Activated naive CD8-positive, alpha-beta T cell (primary cell): ENCODE results near the gene CHIA.

Experiments
- H3K27ac Mint-ChIP-seq: one replicate; pipeline ENCODE4 v1.8.0; 2021; ENCODE audit warnings: mixed read lengths
- H3K27me3 Mint-ChIP-seq: one replicate; pipeline ENCODE4 v1.8.0; 2021; ENCODE audit warnings: mixed read lengths
- H3K36me3 Mint-ChIP-seq: one replicate; pipeline ENCODE4 v1.8.0; 2021; ENCODE audit warnings: mixed read lengths
- H3K4me1 Mint-ChIP-seq: one replicate; pipeline ENCODE4 v1.8.0; 2021; ENCODE audit warnings: low read depth, mixed read lengths
- H3K4me3 Mint-ChIP-seq: one replicate; pipeline ENCODE4 v1.8.0; 2021; ENCODE audit warnings: mild to moderate bottlenecking, mixed read lengths
- H3K9me3 Mint-ChIP-seq: one replicate; pipeline ENCODE4 v1.8.0; 2021; ENCODE audit warnings: low read depth, mixed read lengths

CHIA gene

GRCh38 chr1:111274653-111275052 is 16.0 kb upstream of the CHIA start:
- H3K27ac Mint-ChIP-seq, result no peak overlapping the region
- H3K4me1 Mint-ChIP-seq, result peaks cover 34% of the 10 kb centered on the region
- peaks cover 7% of the 10 kb centered on the region for H3K36me3 Mint-ChIP-seq
- peaks cover 13% of the 10 kb centered on the region for H3K27me3 Mint-ChIP-seq
- H3K9me3 Mint-ChIP-seq, result no peaks in the 10 kb centered on the region
- no peak overlapping the region for H3K4me3 Mint-ChIP-seq

GRCh38 chr1:111275079-111275478 is 15.6 kb upstream of the CHIA start:
- Mint-ChIP-seq H3K4me3 (no peak overlapping the region), H3K27me3 (peaks cover 10% of the 10 kb centered on the region), H3K36me3 (peaks cover 7% of the 10 kb centered on the region), H3K4me1 (peaks cover 34% of the 10 kb centered on the region), H3K9me3 (no peaks in the 10 kb centered on the region), H3K27ac (no peak overlapping the region)

- peaks cover 28% of the 10 kb centered on the region for H3K4me1 Mint-ChIP-seq
- peaks cover 8% of the 10 kb centered on the region for H3K27me3 Mint-ChIP-seq
- H3K36me3 Mint-ChIP-seq, result peaks cover 7% of the 10 kb centered on the region
- peak overlapping the region; percentile 41 for H3K27ac Mint-ChIP-seq
- H3K4me3 Mint-ChIP-seq, result peak overlapping the region; percentile 11
- no peaks in the 10 kb centered on the region for H3K9me3 Mint-ChIP-seq
Observed at GRCh38 chr1:111275780-111276433, 14.7 kb upstream of the CHIA start.

GRCh38 chr1:111279144-111279543 is 11.5 kb upstream of the CHIA start:
- H3K27me3 Mint-ChIP-seq, result no peaks in the 10 kb centered on the region
- no peak overlapping the region for H3K27ac Mint-ChIP-seq
- no peak overlapping the region for H3K4me3 Mint-ChIP-seq
- H3K36me3 Mint-ChIP-seq, result peaks cover 7% of the 10 kb centered on the region
- peaks cover 20% of the 10 kb centered on the region for H3K4me1 Mint-ChIP-seq
- H3K9me3 Mint-ChIP-seq, result no peaks in the 10 kb centered on the region

- Mint-ChIP-seq H3K27me3 (no peaks in the 10 kb centered on the region), H3K9me3 (no peaks in the 10 kb centered on the region), H3K27ac (no peak overlapping the region), H3K4me3 (no peak overlapping the region), H3K36me3 (peaks cover 7% of the 10 kb centered on the region), H3K4me1 (peaks cover 10% of the 10 kb centered on the region)
Observed at GRCh38 chr1:111280267-111280666, 10.4 kb upstream of the CHIA start.

GRCh38 chr1:111281411-111281810 is 9.2 kb upstream of the CHIA start:
- Mint-ChIP-seq H3K9me3 (no peaks in the 10 kb centered on the region), H3K4me1 (peaks cover 2% of the 10 kb centered on the region)

GRCh38 chr1:111283838-111284237 is 6.8 kb upstream of the CHIA start:
- H3K4me3 Mint-ChIP-seq, result no peak overlapping the region
- H3K36me3 Mint-ChIP-seq, result peaks cover 2% of the 10 kb centered on the region
- H3K27ac Mint-ChIP-seq, result no peak overlapping the region
- H3K27me3 Mint-ChIP-seq, result no peaks in the 10 kb centered on the region
- no peaks in the 10 kb centered on the region for H3K4me1 Mint-ChIP-seq
- H3K9me3 Mint-ChIP-seq, result no peaks in the 10 kb centered on the region

More at GRCh38 chr1:111281411-111281810, 9.2 kb upstream of the CHIA start:
- no peaks in the 10 kb centered on the region for H3K27me3 Mint-ChIP-seq
- H3K4me3 Mint-ChIP-seq, result no peak overlapping the region
- H3K27ac Mint-ChIP-seq, result no peak overlapping the region
- H3K36me3 Mint-ChIP-seq, result peaks cover 5% of the 10 kb centered on the region

GRCh38 chr1:111285879-111286278 is 4.8 kb upstream of the CHIA start:
- no peaks in the 10 kb centered on the region for H3K36me3 Mint-ChIP-seq
- no peaks in the 10 kb centered on the region for H3K9me3 Mint-ChIP-seq
- no peak overlapping the region for H3K4me3 Mint-ChIP-seq
- no peaks in the 10 kb centered on the region for H3K27me3 Mint-ChIP-seq
- H3K4me1 Mint-ChIP-seq, result no peaks in the 10 kb centered on the region
- no peak overlapping the region for H3K27ac Mint-ChIP-seq

- Mint-ChIP-seq H3K4me1 (no peaks in the 10 kb centered on the region), H3K27ac (no peak overlapping the region), H3K27me3 (no peaks in the 10 kb centered on the region), H3K4me3 (no peak overlapping the region), H3K9me3 (no peaks in the 10 kb centered on the region), H3K36me3 (no peaks in the 10 kb centered on the region)
Observed at GRCh38 chr1:111286912-111287311, 3.7 kb upstream of the CHIA start.

GRCh38 chr1:111289371-111289770 is 1.3 kb upstream of the CHIA start:
- H3K9me3 Mint-ChIP-seq, result no peaks in the 10 kb centered on the region
- H3K36me3 Mint-ChIP-seq, result no peaks in the 10 kb centered on the region
- peaks cover 2% of the 10 kb centered on the region for H3K4me1 Mint-ChIP-seq
- H3K27me3 Mint-ChIP-seq, result no peaks in the 10 kb centered on the region
- no peak overlapping the region for H3K4me3 Mint-ChIP-seq
- H3K27ac Mint-ChIP-seq, result no peak overlapping the region

- Mint-ChIP-seq H3K4me1 (peaks cover 8% of the 10 kb centered on the region), H3K36me3 (no peaks in the 10 kb centered on the region), H3K27me3 (no peaks in the 10 kb centered on the region), H3K27ac (no peak overlapping the region), H3K4me3 (no peak overlapping the region), H3K9me3 (no peaks in the 10 kb centered on the region)
Observed at GRCh38 chr1:111290104-111290503, 547 bp upstream of the CHIA start.

GRCh38 chr1:111294390-111294789 is 3.7 kb downstream of the CHIA start:
- Mint-ChIP-seq H3K36me3 (peaks cover 8% of the 10 kb centered on the region), H3K4me3 (no peak overlapping the region), H3K27me3 (no peaks in the 10 kb centered on the region), H3K27ac (no peak overlapping the region), H3K4me1 (peaks cover 8% of the 10 kb centered on the region), H3K9me3 (peaks cover 7% of the 10 kb centered on the region)

- H3K4me1 Mint-ChIP-seq, result no peaks in the 10 kb centered on the region
- H3K27ac Mint-ChIP-seq, result no peak overlapping the region
- H3K36me3 Mint-ChIP-seq, result peaks cover 8% of the 10 kb centered on the region
- H3K27me3 Mint-ChIP-seq, result no peaks in the 10 kb centered on the region
- no peak overlapping the region for H3K4me3 Mint-ChIP-seq
- peaks cover 16% of the 10 kb centered on the region for H3K9me3 Mint-ChIP-seq
Observed at GRCh38 chr1:111302374-111302773, 11.7 kb downstream of the CHIA start.

- Mint-ChIP-seq H3K4me3 (no peak overlapping the region), H3K27ac (no peak overlapping the region), H3K9me3 (no peaks in the 10 kb centered on the region), H3K36me3 (no peaks in the 10 kb centered on the region), H3K4me1 (no peaks in the 10 kb centered on the region), H3K27me3 (no peaks in the 10 kb centered on the region)
Observed at GRCh38 chr1:111309690-111310089, 19.0 kb downstream of the CHIA start.

- H3K27me3 Mint-ChIP-seq, result no peaks in the 10 kb centered on the region
- no peaks in the 10 kb centered on the region for H3K9me3 Mint-ChIP-seq
- H3K4me3 Mint-ChIP-seq, result no peak overlapping the region
- H3K36me3 Mint-ChIP-seq, result no peaks in the 10 kb centered on the region
- H3K27ac Mint-ChIP-seq, result no peak overlapping the region
- H3K4me1 Mint-ChIP-seq, result peaks cover 8% of the 10 kb centered on the region
Observed at GRCh38 chr1:111318523-111318922, 27.9 kb downstream of the CHIA start.
